ENCODE results near the gene ALG3.

The ALG3 gene

DNA sequence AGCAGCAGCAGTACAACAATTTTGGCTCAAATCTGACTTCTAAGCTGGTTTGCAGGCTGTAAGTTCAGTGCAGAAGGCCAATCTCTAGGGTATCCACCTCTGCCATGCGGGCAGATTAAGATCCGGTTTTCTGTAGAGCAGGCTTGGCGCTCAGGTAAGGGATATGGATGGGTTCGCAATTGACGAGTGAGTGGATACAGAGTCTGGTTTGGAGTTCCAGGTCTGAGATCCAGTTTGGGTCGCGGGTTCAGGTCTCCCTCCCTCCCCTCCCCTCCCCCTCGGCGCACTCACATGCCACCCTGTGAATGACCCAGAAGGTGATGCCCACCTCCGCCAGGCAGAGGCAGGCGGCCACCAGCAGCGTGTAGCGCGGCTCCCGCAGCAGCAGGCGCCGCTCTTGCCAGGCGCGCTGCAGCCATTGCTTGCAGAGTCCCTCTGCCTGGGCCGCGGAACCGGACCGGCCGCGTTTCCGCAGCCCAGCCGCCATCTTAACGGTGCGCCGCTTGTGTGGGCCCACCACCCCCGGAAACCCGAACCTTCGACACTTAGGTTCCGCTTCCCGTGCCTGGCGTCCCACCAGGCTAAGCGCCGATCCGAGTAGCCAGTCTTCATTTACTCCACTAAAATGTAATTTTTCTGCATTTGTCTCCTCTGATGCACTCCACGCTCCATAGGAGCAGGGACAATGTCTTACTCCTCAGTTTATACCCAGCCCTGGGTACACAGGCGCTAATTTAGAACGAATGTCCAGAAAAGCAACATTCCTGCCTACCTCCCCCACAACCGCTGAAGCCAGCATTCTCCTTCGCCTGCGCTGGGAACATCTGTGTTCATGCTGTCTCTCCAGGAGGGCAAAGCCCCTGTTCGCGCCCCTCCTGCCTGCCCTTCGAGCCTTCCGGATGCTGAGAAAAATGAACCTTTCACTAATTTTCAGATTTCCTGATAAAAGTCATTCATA, at the start of gene ALG3:
Gene ALG3, minus strand, starts transcription at position 509 of the 958 bp plus-strand sequence. Its CDS starts 22 bp downstream, at position 487.
- DNase-seq: peak; percentile 90
- CTCF ChIA-PET: interaction anchor here (0.8 to 1.4 kb wide), 5 partner anchors 8 to 352 kb away, joined by 3 to 5 read pairs (median 4); no protein-coding TSS in a partner anchor
- peak within 1 kb of the TSS; percentile 98 for H3K27ac Mint-ChIP-seq
- H3K9me3 Mint-ChIP-seq: no peaks in the 10 kb centered on the region
- peaks cover 11% of the 10 kb centered on the region for H3K36me3 Mint-ChIP-seq
- H3K27me3 Mint-ChIP-seq: no peaks in the 10 kb centered on the region
- H3K4me1 Mint-ChIP-seq: peaks cover 27% of the 10 kb centered on the region
- peak within 1 kb of the TSS; percentile 90 for H3K4me3 Mint-ChIP-seq

DNA sequence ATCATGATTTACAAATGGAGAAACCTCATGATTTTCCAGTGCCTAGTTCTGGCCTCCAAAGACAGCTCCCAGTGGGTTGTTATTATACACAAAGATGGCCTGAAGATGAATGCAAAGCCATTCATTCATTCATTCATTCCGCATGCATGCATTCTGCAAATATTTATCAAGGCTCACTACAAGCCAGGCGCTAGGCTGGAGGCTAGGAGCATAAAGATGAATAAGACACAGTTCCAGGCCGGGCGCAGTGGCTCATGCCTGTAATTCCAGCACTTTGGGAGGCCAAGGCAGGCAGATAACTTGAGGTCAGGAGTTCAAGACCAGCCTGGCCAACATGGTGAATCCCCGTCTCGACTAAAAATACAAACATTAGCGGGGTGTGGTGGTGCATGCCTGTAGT, 47.9 kb upstream of the ALG3 start:
- no peaks in the 10 kb centered on the region for H3K9me3 Mint-ChIP-seq
- DNase-seq: no peak
- H3K4me1 Mint-ChIP-seq: peaks cover 23% of the 10 kb centered on the region
- no peak overlapping the region for H3K27ac Mint-ChIP-seq
- H3K27me3 Mint-ChIP-seq: peaks cover 17% of the 10 kb centered on the region
- peaks cover 17% of the 10 kb centered on the region for H3K36me3 Mint-ChIP-seq
- no peak overlapping the region for H3K4me3 Mint-ChIP-seq
- CTCF ChIA-PET: interaction anchor here (0.7 to 1.3 kb wide), 2 partner anchors 69 to 411 kb away, joined by 3 to 4 read pairs; no protein-coding TSS in a partner anchor

DNA sequence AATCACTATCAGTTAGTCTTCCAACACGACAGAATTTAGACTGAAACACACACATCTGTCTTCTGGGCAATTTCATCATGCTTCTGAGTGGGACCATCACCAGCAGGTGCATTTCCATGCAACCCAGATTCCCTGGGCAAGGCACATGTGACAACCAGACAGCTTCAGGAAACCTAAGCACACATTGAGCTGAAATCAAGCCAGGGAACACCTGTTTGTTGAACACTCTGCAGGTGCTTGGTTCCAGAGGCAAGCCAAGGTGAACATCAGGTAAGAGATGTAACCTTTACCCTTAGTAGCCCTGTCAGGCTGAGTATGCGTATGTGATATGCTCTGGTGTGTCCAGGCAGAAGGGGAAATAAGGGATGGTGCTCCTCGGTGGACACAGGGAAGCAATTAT, 47.0 kb upstream of the ALG3 start:
- Mint-ChIP-seq H3K27me3 (peaks cover 20% of the 10 kb centered on the region), H3K27ac (no peak overlapping the region), H3K36me3 (peaks cover 10% of the 10 kb centered on the region), H3K4me1 (peaks cover 21% of the 10 kb centered on the region), H3K9me3 (no peaks in the 10 kb centered on the region), H3K4me3 (no peak overlapping the region)
- CTCF ChIA-PET: interaction anchor here (0.6 to 1.3 kb wide), 2 partner anchors 9 to 68 kb away, joined by 3 to 4 read pairs; no protein-coding TSS in a partner anchor
- no peak for DNase-seq

DNA sequence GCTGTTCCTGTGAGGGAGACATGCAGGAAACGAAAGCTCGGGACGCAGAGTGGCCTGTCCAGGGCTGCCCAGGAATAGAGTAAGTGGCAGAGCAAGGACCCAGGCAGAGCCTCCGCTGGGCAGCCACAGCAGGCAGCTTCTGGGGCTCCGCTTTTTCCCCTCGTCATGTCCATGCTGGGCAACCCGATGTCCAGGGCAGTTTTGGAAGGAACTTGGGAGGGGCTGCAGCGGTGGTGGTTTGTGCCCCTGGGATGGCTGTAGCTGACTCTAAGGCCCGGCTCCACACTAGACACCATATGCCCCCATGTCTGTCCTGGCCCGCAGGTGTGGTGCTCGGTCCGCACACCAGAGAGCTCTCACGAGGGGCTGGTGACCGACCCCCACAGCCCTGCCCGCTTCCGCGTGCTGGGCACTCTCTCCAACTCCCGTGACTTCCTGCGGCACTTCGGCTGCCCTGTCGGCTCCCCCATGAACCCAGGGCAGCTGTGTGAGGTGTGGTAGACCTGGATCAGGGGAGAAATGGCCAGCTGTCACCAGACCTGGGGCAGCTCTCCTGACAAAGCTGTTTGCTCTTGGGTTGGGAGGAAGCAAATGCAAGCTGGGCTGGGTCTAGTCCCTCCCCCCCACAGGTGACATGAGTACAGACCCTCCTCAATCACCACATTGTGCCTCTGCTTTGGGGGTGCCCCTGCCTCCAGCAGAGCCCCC, 43.1 kb upstream of the ALG3 start:
- H3K36me3 Mint-ChIP-seq: no peaks in the 10 kb centered on the region
- no peaks in the 10 kb centered on the region for H3K9me3 Mint-ChIP-seq
- H3K27ac Mint-ChIP-seq: no peak overlapping the region
- CTCF ChIA-PET: interaction anchor here (0.6 to 1.8 kb wide), 3 partner anchors 12 to 64 kb away, joined by 3 to 7 read pairs (median 4); no protein-coding TSS in a partner anchor
- H3K27me3 Mint-ChIP-seq: peaks cover 43% of the 10 kb centered on the region
- no peak for DNase-seq
- peaks cover 2% of the 10 kb centered on the region for H3K4me1 Mint-ChIP-seq
- H3K4me3 Mint-ChIP-seq: no peak overlapping the region

DNA sequence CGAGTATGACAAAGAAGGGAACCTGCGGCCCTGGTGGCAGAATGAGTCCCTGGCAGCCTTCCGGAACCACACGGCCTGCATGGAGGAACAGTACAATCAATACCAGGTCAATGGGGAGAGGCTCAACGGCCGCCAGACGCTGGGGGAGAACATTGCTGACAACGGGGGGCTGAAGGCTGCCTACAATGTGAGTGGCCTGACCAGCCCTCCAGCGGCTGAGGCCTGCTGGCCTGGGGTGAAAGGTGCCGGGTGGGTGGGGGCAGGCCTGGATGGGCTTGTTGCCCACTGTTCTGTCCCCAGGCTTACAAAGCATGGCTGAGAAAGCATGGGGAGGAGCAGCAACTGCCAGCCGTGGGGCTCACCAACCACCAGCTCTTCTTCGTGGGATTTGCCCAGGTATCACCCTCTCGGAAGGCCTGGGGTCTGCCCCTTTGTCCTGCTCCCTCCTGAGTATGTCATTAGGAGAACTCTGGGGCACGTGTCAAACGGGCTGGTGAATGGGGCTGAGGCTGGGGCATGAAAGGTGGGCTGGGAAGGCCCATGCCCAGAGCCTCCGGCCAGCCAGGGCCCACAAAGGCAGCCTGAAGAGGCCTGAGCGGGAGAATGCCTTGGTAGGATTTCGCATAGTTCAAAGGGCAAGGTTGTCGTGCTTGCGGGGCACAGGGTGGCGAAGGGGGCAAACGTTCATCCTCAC, 42.4 kb upstream of the ALG3 start:
- peaks cover 2% of the 10 kb centered on the region for H3K4me1 Mint-ChIP-seq
- no peak overlapping the region for H3K4me3 Mint-ChIP-seq
- peaks cover 50% of the 10 kb centered on the region for H3K27me3 Mint-ChIP-seq
- no peaks in the 10 kb centered on the region for H3K36me3 Mint-ChIP-seq
- H3K27ac Mint-ChIP-seq: no peak overlapping the region
- no peak for DNase-seq
- no peaks in the 10 kb centered on the region for H3K9me3 Mint-ChIP-seq
- CTCF ChIA-PET: interaction anchor here (0.6 to 1.8 kb wide), 3 partner anchors 12 to 245 kb away, joined by 3 to 7 read pairs (median 4); no protein-coding TSS in a partner anchor

DNA sequence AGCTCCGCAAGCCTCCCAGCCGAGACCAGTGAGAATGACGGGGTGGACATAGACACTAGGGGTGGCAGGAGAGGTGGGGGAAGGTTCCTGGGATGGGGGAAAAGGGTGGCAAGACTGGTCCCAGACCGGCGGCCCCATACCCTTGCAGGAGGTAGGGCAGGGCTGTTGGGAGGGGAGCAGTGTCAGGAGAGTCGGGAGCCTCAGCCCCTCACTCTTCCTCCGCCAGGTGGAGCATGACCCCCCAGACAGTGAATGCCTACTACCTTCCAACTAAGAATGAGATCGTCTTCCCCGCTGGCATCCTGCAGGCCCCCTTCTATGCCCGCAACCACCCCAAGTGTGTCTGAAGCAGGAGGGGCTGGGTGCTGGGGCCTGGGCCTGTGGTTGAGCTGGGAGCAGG, 41.6 kb upstream of the ALG3 start:
- Mint-ChIP-seq H3K36me3 (no peaks in the 10 kb centered on the region), H3K4me3 (no peak overlapping the region), H3K27ac (no peak overlapping the region), H3K9me3 (no peaks in the 10 kb centered on the region), H3K4me1 (peaks cover 2% of the 10 kb centered on the region), H3K27me3 (peaks cover 53% of the 10 kb centered on the region)
- CTCF ChIA-PET: interaction anchor here (4.4 kb wide), 1 partner anchor 64 kb away, joined by 43 read pairs; no protein-coding TSS in a partner anchor
- DNase-seq: no peak

DNA sequence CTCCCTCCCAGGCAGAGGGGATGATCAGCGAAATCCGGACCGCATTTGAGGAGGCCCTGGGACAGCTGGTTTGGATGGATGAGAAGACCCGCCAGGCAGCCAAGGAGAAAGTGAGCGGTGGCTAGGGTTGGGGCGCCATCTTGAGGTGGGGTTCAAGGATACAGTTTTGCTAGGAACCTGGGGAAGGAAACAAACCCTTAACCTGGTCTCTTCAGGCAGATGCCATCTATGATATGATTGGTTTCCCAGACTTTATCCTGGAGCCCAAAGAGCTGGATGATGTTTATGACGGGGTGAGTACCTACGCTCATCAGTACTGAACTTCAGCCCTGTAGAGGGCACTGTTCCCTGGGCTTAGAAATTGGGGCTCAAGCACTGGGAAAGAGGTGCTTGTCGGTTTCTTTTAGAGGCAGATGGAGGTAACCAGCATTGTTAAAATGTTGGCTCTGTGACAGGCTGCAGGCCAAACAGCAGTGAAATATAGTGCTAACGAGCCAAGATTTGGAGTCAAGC, 40.7 kb upstream of the ALG3 start:
- H3K27me3 Mint-ChIP-seq: peaks cover 54% of the 10 kb centered on the region
- DNase-seq: peak; percentile 81
- no peaks in the 10 kb centered on the region for H3K36me3 Mint-ChIP-seq
- no peaks in the 10 kb centered on the region for H3K9me3 Mint-ChIP-seq
- H3K4me3 Mint-ChIP-seq: no peak overlapping the region
- H3K4me1 Mint-ChIP-seq: peaks cover 2% of the 10 kb centered on the region
- CTCF ChIA-PET: interaction anchor here (0.6 to 4.4 kb wide), 12 partner anchors 10 to 405 kb away, joined by 3 to 43 read pairs (median 3); partner anchors contain the start of genes AP2M1 and PARL
- H3K27ac Mint-ChIP-seq: no peak overlapping the region

DNA sequence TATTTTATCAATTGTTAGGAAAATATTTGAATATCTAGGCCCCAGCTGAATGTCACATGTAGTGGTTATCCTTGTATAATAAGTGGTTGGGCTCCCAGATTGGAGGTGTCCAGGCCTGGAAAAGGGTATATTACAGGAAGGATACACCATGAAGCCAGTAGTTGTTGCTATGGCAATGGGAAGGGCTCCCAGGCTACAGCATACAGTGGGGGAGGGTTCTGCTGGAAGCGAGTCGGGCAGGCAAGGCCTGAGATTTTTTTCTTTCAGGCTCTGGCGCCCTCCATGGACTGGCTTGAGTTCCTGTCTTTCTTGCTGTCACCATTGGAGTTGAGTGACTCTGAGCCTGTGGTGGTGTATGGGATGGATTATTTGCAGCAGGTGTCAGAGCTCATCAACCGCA, 35.9 kb upstream of the ALG3 start:
- H3K27me3 Mint-ChIP-seq: peaks cover 51% of the 10 kb centered on the region
- peak; percentile 54 for DNase-seq
- no peaks in the 10 kb centered on the region for H3K9me3 Mint-ChIP-seq
- H3K4me1 Mint-ChIP-seq: peaks cover 2% of the 10 kb centered on the region
- CTCF ChIA-PET: interaction anchor here (0.6 to 2.0 kb wide), 5 partner anchors 57 to 744 kb away, joined by 3 to 14 read pairs (median 6); no protein-coding TSS in a partner anchor
- H3K36me3 Mint-ChIP-seq: no peaks in the 10 kb centered on the region
- H3K27ac Mint-ChIP-seq: no peak overlapping the region
- H3K4me3 Mint-ChIP-seq: no peak overlapping the region

DNA sequence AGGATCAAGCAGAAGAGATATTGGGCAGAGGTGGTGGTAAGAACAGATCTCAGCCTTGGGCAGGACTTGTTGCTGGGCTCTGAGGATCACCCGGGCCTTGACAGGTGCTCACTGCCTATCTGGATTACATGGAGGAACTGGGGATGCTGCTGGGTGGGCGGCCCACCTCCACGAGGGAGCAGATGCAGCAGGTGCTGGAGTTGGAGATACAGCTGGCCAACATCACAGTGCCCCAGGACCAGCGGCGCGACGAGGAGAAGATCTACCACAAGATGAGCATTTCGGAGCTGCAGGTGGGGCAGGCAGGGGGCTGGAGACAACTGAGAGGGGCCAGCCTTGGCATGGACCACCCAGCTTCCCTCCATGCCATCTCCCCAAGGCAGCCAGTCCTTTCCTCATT, 34.9 kb upstream of the ALG3 start:
- H3K27ac Mint-ChIP-seq: no peak overlapping the region
- no peak overlapping the region for H3K4me3 Mint-ChIP-seq
- no peaks in the 10 kb centered on the region for H3K9me3 Mint-ChIP-seq
- CTCF ChIA-PET: interaction anchor here (1.9 to 2.0 kb wide), 2 partner anchors 56 to 391 kb away, joined by 7 to 14 read pairs; no protein-coding TSS in a partner anchor
- no peaks in the 10 kb centered on the region for H3K36me3 Mint-ChIP-seq
- no peaks in the 10 kb centered on the region for H3K4me1 Mint-ChIP-seq
- no peak for DNase-seq
- H3K27me3 Mint-ChIP-seq: peaks cover 45% of the 10 kb centered on the region

DNA sequence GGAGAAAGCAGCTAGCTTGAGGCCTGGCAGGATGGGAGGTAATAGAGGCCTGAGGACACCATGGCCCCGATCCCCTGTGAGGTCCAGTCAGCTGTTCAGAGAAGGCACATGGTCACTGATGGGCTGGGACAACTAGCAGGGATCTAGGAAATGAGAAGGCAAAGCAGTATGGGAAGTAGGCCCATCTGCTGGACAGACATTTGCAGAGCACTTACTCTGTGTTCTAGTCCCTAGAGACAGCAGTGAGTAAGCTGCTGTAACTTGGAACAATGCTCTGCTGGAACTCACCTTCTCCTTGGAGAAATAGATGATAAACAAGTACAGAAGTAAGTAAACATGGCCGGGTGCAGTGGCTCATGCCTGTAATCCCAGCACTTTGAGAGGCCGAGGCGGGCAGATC, 34.2 kb upstream of the ALG3 start:
- DNase-seq: no peak
- Mint-ChIP-seq H3K27me3 (peaks cover 51% of the 10 kb centered on the region), H3K27ac (no peak overlapping the region), H3K4me1 (no peaks in the 10 kb centered on the region), H3K9me3 (no peaks in the 10 kb centered on the region), H3K36me3 (no peaks in the 10 kb centered on the region), H3K4me3 (no peak overlapping the region)
- CTCF ChIA-PET: interaction anchor here (1.8 kb wide), 1 partner anchor 55 kb away, joined by 7 read pairs; no protein-coding TSS in a partner anchor

DNA sequence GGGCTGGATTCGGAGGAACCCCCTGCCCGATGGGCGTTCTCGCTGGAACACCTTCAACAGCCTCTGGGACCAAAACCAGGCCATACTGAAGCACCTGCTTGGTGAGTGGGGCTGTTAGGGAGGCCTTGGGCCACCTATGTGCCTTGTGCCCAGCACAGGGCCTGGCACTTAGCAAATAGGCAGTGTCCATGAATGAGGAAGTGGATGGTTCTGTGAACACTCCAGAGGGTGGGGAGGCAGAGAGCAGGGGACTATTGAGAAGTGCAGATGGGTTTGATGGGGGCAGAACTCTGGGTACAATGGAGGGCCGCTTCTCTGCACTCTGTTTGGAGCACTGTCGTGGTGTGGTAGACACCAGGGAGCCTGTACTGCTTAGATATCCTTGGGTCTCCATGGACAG, 28.6 kb upstream of the ALG3 start:
- no peak for DNase-seq

DNA sequence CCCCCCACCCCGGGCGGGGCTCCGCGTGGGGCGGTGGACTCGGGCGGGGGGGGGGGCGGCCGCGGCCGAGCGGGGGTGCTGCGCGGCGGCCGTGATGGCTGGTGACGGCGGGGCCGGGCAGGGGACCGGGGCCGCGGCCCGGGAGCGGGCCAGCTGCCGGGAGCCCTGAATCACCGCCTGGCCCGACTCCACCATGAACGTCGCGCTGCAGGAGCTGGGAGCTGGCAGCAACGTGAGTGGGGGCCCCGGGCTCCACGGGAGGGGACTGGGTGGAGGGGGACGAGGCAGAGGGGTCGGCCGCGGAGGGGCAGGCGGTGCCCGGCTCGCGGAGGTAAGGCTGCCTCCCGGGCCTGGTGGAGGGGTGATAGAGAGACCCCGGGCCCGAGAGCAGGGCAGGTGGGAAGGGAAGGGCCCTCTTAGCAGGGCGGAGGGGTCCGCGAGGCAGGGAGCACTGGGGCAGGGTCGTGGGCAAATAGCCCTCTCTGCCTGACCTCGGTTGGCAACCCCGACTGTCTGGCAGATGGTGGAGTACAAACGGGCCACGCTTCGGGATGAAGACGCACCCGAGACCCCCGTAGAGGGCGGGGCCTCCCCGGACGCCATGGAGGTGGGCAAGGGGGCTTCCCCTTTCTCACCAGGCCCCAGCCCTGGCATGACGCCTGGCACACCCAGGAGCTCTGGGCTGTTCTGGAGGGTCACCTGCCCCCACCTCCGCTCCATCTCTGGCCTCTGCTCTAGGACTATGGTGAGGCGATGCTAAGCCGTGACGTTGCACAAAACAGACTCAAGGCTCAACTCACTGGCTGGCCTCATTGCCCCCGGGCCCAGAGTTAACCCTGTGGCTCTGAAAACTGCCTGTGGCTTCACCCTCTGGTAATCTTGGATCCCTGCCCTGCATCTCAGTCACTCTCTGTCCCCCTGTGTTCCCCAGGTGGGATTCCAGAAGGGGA, 27.5 kb upstream of the ALG3 start, which contains the start of gene ECE2:
Gene ECE2, plus strand, starts transcription at position 62 of the 950 bp plus-strand sequence. Its CDS starts 132 bp downstream, at position 194.
- Mint-ChIP-seq H3K36me3 (no peaks in the 10 kb centered on the region), H3K27me3 (peaks cover 76% of the 10 kb centered on the region), H3K4me1 (peaks cover 3% of the 10 kb centered on the region), H3K9me3 (no peaks in the 10 kb centered on the region), H3K4me3 (no peak within 1 kb of the TSS), H3K27ac (no peak within 1 kb of the TSS)
- DNase-seq: no peak
- CTCF ChIA-PET: no interaction called here

More for the DNA sequence above, 28.6 kb upstream of the ALG3 start:
- CTCF ChIA-PET: no interaction called here
- peaks cover 66% of the 10 kb centered on the region for H3K27me3 Mint-ChIP-seq
- H3K27ac Mint-ChIP-seq: no peak overlapping the region
- H3K4me1 Mint-ChIP-seq: peaks cover 3% of the 10 kb centered on the region
- no peaks in the 10 kb centered on the region for H3K9me3 Mint-ChIP-seq
- no peaks in the 10 kb centered on the region for H3K36me3 Mint-ChIP-seq
- H3K4me3 Mint-ChIP-seq: no peak overlapping the region

Data from activated naive CD4-positive, alpha-beta T cell treated with anti-CD3 and anti-CD28 coated beads, Interleukin-2, amount 10 ng/mL, durations not matched to agents 7 days and 5 days (primary cell).